HG03520 (cell line): Measurements from ENCODE around the gene RAB11FIP4.
"Not testable (repeated sequence)": the region's sequence is repeated elsewhere in the genome, so short reads cannot be mapped to it uniquely, and the experiment has no call there.

ENCODE experiments used
- ATAC-seq: cut with Tn5 transposase; IDR thresholded peaks from one replicate; pipeline ENCODE4 v1.9.1; 2021; ENCODE audit warnings: mild to moderate bottlenecking, moderate library complexity; ENCODE audit not compliant: unreplicated experiment

RAB11FIP4 gene

DNA sequence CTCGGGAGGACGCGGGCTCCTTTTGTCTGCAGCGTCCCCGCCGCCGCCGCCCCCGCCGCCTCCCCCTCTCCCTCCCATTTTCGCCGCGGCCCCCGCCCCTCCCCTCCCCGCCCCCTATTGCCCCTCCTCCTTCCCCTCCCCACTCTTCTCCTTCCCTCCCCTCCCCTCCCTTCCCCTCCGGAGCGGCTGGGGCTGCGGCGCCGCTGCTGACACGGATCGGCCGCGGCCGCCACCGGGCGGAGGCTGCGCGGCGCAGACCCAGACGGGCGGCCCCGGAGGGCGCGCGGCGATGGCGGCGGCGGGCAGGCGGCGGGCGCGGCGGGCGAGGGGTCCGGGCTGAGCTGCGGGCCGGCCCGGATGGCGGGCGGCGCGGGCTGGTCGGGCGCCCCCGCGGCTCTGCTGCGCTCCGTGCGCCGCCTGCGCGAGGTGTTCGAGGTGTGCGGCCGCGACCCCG, at the start of gene RAB11FIP4:
RAB11FIP4 (plus strand) TSS at position 180 of the 454 bp plus-strand sequence; CDS start at position 358, 178 bp downstream.
- ATAC-seq, result no peak

DNA sequence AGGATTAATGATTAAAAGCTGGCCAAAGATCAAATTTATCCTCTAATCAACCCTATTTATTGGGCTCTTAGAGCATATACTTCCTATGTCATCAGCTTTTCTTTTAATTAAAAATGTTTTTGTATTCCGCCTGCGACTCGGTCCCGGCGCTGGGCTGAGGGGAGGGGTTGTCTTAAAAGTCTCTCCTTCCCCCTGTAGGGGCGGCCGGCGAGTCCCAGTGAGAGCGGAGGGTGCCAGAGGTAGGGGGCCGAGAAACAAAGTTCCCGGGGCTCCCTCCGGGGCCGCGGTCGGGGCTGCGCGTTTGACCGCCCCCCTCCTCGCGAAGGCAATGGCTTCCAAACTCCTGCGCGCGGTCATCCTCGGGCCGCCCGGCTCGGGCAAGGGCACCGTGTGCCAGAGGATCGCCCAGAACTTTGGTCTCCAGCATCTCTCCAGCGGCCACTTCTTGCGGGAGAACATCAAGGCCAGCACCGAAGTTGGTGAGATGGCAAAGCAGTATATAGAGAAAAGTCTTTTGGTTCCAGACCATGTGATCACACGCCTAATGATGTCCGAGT, 46.2 kb upstream of the RAB11FIP4 start:
- ATAC-seq, result not testable (repeated sequence)

- no peak for ATAC-seq
These were observed 42.0 kb upstream of the RAB11FIP4 start for GRCh38 chr17:31349454-31349853.

GRCh38 chr17:31355935-31356334, 35.5 kb upstream of the RAB11FIP4 start:
- ATAC-seq, result no peak

DNA sequence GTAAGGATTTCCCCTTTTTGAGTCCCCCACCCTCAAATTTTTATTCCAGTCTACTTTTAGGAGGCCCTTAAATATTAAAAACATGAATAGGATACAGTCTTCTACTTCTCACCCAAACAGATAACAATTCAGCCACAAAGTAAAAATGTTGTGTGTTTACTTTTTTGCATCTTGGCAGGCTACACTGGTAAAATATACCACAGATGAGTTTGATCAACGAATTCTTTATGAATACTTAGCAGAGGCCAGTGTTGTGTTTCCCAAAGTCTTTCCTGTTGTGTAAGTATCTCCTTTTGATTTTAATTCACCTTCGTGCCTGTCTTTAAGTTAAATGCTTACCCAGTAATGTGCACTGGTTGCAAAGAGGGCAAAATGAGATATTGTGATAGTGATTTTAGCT, 34.4 kb upstream of the RAB11FIP4 start:
- no peak for ATAC-seq

GRCh38 chr17:31357839-31358394, 33.6 kb upstream of the RAB11FIP4 start:
- ATAC-seq, result no peak

GRCh38 chr17:31364012-31364411, 27.5 kb upstream of the RAB11FIP4 start:
- ATAC-seq, result no peak

DNA sequence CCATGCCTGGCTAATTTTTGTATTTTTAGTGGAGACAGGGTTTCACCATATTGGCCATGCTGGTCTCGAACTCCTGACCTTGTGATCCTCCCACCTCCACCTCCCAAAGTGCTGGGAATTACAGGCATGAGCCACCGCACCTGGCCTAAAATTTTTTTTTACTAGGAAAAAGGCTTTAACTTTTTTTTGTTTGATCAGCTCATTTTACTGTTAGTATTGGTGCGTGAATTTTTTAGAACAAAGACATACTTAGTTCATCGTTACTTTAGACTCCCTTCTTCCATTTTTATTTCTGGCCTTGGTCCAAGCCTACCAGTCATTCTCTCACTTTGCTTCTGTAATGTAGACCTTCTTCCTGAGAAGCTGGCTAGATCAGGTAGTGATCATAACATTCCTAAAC, 25.4 kb upstream of the RAB11FIP4 start:
- no peak for ATAC-seq

DNA sequence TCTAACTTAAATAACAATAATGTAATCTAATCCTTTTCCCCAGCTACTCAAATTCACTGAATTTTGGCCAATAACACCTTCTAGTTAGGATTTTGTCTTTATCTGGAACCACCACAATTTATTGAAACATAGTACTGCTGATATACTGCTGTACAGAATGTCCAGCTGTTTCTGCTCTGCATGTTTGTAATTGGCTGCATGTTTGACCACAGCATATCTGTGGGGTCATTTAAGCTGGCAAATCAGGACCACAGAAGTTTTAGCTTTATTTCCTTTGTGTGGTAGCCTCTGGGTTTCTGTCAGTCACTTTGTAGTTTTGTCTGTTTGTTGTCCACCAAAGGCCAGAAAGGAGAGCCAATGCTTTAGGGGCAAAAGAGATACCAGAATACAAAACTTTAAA, 22.2 kb upstream of the RAB11FIP4 start:
- ATAC-seq, result no peak

DNA sequence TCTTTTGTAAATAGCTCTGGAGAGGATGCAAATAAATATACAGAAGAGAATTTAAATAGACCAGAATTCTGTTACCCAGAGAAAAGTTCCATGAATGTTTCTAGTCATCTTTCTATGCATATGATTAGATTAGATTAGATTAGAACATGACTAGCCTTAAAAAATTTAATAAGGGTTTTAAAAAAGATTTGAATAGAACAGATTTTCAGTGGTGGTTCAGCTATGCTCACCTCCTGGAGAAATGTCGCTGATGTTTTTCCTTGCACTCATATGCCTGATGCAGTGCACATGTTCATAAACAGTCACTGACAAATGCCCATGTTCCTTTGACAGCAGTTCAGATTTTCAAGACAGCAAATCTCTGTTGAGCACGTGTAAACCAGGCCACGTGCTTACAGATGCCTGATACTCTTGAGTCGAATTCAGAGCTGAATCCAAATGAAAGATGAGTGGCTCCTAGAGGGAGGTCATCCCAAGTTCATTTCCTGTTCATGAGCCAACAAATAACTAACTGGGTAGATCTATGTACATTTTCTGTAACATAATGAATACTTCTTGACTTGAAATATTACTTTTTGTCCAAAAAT, 19.9 kb upstream of the RAB11FIP4 start:
- ATAC-seq, result no peak

- no peak for ATAC-seq
These were observed 18.1 kb upstream of the RAB11FIP4 start for GRCh38 chr17:31373150-31374093.

DNA sequence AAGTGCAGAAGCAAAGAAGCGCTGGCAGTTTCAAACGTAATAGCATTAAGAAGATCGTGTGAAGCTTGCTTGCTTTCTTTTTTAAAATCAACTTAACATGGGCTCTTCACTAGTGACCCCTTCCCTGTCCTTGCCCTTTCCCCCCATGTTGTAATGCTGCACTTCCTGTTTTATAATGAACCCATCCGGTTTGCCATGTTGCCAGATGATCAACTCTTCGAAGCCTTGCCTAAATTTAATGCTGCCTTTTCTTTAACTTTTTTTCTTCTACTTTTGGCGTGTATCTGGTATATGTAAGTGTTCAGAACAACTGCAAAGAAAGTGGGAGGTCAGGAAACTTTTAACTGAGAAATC, 17.4 kb upstream of the RAB11FIP4 start:
- no peak for ATAC-seq

DNA sequence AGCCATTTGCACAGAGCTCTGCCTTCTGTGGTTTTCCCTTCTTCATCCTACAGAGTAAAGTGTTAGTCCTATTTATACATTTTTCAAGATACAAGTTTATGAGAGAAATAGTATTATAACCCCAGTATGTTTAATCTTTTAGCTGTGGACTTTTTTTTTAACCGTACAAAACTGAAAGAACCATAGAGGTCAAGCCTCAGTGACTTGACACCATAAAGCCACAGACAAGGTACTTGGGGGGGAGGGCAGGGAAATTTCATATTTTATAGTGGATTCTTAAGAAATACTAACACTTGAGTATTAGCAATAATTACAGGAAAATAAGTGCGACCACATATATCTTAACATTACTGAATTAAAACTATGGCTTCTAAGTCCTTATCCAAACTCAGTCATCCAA, 17.0 kb upstream of the RAB11FIP4 start:
- ATAC-seq, result no peak

- ATAC-seq, result no peak
These were observed 12.8 kb upstream of the RAB11FIP4 start for GRCh38 chr17:31378638-31379037.

GRCh38 chr17:31379597-31380205, 11.8 kb upstream of the RAB11FIP4 start:
- ATAC-seq, result no peak

GRCh38 chr17:31381165-31381668, 10.3 kb upstream of the RAB11FIP4 start:
- ATAC-seq, result no peak

DNA sequence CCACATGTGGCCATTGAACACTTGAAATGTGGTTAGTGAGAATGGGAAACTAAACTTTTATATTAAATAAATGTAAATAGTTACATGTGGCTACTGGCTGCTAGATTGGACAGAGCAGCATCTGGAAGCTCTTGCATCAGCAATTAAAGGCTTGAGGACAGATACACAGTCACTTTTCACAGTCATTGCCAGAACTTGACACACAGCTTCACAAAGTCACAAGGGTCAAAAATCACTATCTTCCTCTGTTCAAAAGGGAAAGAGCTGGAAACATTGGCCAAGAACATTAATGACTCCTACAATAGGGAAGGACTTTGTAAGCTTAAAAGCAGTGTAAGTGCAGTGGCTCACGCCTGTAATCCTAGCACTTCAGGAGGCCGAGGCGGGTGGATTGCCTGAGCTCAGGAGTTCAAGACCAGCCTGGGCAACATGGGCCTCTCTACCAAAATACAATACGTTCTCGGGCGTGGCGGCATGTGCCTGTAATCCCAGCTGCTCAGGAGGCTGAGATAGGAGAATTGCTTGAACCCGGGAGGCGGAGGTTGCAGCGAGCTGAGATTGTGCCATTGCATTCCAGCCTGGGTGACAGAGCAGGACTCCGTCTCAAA, 8.7 kb upstream of the RAB11FIP4 start:
- ATAC-seq, result not testable (repeated sequence)

DNA sequence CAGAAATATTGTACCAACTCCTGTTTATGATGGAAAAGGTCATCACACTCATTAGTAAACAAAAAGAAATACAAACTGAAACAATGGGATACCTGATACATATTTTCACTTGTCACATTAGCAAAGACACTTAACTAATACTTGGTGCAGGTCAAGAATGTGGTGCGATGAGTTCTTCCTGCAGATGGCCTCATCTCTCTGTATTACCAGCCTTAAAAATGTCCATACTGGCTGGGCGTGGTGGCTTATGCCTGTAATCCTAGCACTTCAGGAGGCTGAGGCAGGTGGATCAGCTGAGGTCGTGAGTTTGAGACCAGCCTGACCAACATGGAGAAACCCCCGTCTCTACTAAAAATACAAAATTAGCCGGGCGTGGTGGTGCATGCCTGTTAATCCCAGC, 8.0 kb upstream of the RAB11FIP4 start:
- ATAC-seq, result not testable (repeated sequence)

DNA sequence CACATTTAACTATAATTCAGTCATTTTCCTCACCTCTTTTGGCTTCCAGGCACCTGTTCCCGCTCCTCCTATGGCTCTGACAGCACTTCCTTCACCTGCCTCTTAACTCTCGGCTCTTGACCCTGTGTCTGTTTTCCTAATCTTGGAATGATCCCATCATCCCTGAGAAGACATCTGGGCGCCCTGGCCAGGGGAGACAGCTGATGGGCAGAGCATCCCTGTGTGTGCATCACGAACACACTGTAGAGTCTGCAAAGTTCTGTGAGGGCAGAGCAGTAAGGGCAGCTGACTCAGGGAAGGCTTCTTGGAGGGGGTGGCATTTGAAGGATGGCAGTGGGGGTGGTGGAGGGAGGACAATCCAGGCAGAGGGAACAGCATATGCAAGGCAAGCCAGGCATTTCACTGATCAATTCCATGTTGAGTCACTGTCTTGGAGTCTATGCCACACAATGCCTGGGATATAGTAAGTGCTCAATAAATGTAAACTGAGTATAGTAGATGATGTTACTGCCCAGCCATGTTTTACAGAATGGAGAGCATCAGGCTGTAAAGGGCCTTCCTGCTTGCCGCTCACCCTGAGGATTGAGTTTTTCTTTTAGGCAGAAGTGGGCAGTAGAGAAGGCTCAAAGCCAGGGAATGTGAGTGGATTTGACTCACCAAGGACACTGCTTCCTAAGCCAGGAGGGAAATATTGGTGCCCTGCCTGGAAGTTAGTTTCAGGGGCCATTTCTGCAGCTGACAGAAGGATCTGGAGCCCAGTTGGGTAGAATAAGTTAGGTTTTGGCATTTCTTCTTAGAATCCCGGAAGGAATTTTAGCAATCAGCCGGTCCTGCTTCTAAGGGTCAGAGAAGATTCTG, 5.8 kb upstream of the RAB11FIP4 start:
- ATAC-seq, result no peak
